Liver (tissue), 9 donors: ENCODE results near the gene PACSIN2. TPM values are rescaled to one million over a fixed set of nuclear protein-coding genes. Genes with fewer than 3 reads are reported as not detected.

Experiments
- DNase-seq: peaks from one replicate; pipeline ENCODE4 v3.0.0-alpha.2; 2017; ENCODE audit warnings: low spot score
- H3K27ac ChIP-seq, 2 donors: one replicate each; pipeline ENCODE4 v1.7.0; 2013; ENCODE audit warnings: inconsistent platforms in 2 of 2, low read length in 2 of 2, control low read depth in 1 of 2, low read depth in 1 of 2, mild to moderate bottlenecking in 1 of 2
- H3K27me3 ChIP-seq, 4 donors: one replicate each; pipeline versions ENCODE4 v1.6.1 to v1.7.0; 2013; ENCODE audit warnings: low read length in 3 of 4, inconsistent platforms in 1 of 4, mild to moderate bottlenecking in 1 of 4, moderate library complexity in 1 of 4; ENCODE audit not compliant: control insufficient read depth in 4 of 4, insufficient read depth in 4 of 4
- H3K36me3 ChIP-seq, 4 donors: one replicate each; pipeline versions ENCODE4 v1.6.1 to v1.7.0; 2013; ENCODE audit warnings: low read length in 3 of 4, mild to moderate bottlenecking in 3 of 4, low read depth in 1 of 4, moderate library complexity in 1 of 4; ENCODE audit not compliant: control insufficient read depth in 4 of 4, insufficient read depth in 3 of 4
- H3K4me1 ChIP-seq, 4 donors: one replicate each; pipeline versions ENCODE4 v1.6.1 to v1.7.0; 2013; ENCODE audit warnings: low read length in 3 of 4, mild to moderate bottlenecking in 3 of 4, moderate library complexity in 1 of 4; ENCODE audit not compliant: control insufficient read depth in 4 of 4, insufficient read depth in 4 of 4
- H3K4me3 ChIP-seq, 3 donors: one replicate each; pipeline versions ENCODE4 v1.6.1 to v1.7.0; 2013; ENCODE audit warnings: low read length in 3 of 3, control low read depth in 1 of 3, low read depth in 1 of 3, mild to moderate bottlenecking in 1 of 3
- H3K9ac ChIP-seq, 2 donors: one replicate each; pipeline ENCODE4 v1.7.0; 2013; ENCODE audit warnings: low read length in 2 of 2, mild to moderate bottlenecking in 2 of 2, moderate library complexity in 2 of 2, control low read depth in 1 of 2, low read depth in 1 of 2
- H3K9me3 ChIP-seq, 4 donors: one replicate each; pipeline versions ENCODE4 v1.6.1 to v1.7.0; 2013; ENCODE audit warnings: low read length in 3 of 4; ENCODE audit not compliant: control insufficient read depth in 4 of 4
- EGR1 ChIP-seq, 2 donors: IDR thresholded peaks; 2 replicates each; pipeline ENCODE4 v1.6.1; 2016 to 2018; ENCODE audit warnings: antibody characterized with exemption in 2 of 2, low read depth in 2 of 2
- FOXA1 ChIP-seq: IDR thresholded peaks from 2 replicates; pipeline ENCODE4 v1.6.1; 2016; ENCODE audit warnings: antibody characterized with exemption
- FOXA2 ChIP-seq: IDR thresholded peaks from 2 replicates; pipeline ENCODE4 v1.6.1; 2016; ENCODE audit warnings: antibody characterized with exemption
- GABPA ChIP-seq, 2 donors: IDR thresholded peaks in 1 of 2; conservative IDR thresholded peaks in 1 of 2; 2 replicates each; pipeline ENCODE4 v1.6.1; 2016; ENCODE audit warnings: antibody characterized with exemption in 2 of 2, mild to moderate bottlenecking in 1 of 2, moderate library complexity in 1 of 2
- HNF4A ChIP-seq, 2 donors: conservative IDR thresholded peaks; 2 replicates each; pipeline ENCODE4 v1.6.1; 2016; ENCODE audit warnings: antibody characterized with exemption in 2 of 2, mild to moderate bottlenecking in 2 of 2
- HNF4G ChIP-seq: IDR thresholded peaks from 2 replicates; pipeline ENCODE4 v1.6.1; 2016; ENCODE audit warnings: antibody characterized with exemption
- JUND ChIP-seq, 2 donors: IDR thresholded peaks; 2 replicates each; pipeline ENCODE4 v1.6.1; 2016; ENCODE audit warnings: antibody characterized with exemption in 2 of 2
- NR2F2 ChIP-seq: IDR thresholded peaks from 2 replicates; pipeline ENCODE4 v1.6.1; 2016; ENCODE audit warnings: antibody characterized with exemption
- SP1 ChIP-seq: IDR thresholded peaks from 2 replicates; pipeline ENCODE4 v1.6.1; 2018; ENCODE audit warnings: antibody characterized with exemption, mild to moderate bottlenecking
- TAF1 ChIP-seq: conservative IDR thresholded peaks from 2 replicates; pipeline ENCODE4 v1.6.1; 2016; ENCODE audit warnings: antibody characterized with exemption, mild to moderate bottlenecking
- YY1 ChIP-seq: IDR thresholded peaks from 2 replicates; pipeline ENCODE4 v1.6.1; 2016; ENCODE audit warnings: antibody characterized with exemption, mild to moderate bottlenecking
- WGBS: extraction: QIAGEN DNeasy Blood & Tissue Kit; methylation state at CpG from one replicate; pipeline ENCODE4 v1.1.7; 2013; 5-methylcytosine and 5-hydroxymethylcytosine counted together
- polyA plus RNA-seq, 2 donors: library from polyadenylated mRNA; stranded (reverse) in 1 of 2; unstranded in 1 of 2; fragments of 200-250 nt in 1 of 2; fragments of >200 nt in 1 of 2; fragmentation: Nextera tagmentation in 1 of 2; extraction: Ambion mirVana in 1 of 2; gene quantifications; one replicate each; pipeline versions ENCODE4 v1.2.1 to v1.2.3, GENCODE V29; 2013 to 2015
- total RNA-seq, 2 donors: library from RNA; depleted of rRNA; stranded (reverse); fragments of >200 nt; gene quantifications; one replicate each; pipeline ENCODE4 v1.2.3, GENCODE V29; 2014
- TF ChIP-seq, protein P1 (sequence below): IDR thresholded peaks from 2 replicates; pipeline ENCODE4 v1.6.1; 2016; ENCODE audit warnings: antibody characterized with exemption
- TF ChIP-seq, protein P2 (sequence below): fragments of 150-350 bp; IDR thresholded peaks from 2 replicates; pipeline ENCODE4 v1.5.1; 2017; ENCODE audit warnings: improper control_type of control experiment, low read depth, low read length; ENCODE audit not compliant: missing input control
- TF ChIP-seq, protein P3 (sequence below): IDR thresholded peaks from 2 replicates; pipeline ENCODE4 v1.6.1; 2016; ENCODE audit warnings: antibody characterized with exemption
- donor health status: healthy.
- donor health status: healthy.
- donor health status: healthy.
- donor health status: healthy.
- donor health status: healthy.

Gene PACSIN2
- total and polyA plus RNA-seq, 4 donors, result 9.1 to 31.4 (median 17.0) TPM

DNA sequence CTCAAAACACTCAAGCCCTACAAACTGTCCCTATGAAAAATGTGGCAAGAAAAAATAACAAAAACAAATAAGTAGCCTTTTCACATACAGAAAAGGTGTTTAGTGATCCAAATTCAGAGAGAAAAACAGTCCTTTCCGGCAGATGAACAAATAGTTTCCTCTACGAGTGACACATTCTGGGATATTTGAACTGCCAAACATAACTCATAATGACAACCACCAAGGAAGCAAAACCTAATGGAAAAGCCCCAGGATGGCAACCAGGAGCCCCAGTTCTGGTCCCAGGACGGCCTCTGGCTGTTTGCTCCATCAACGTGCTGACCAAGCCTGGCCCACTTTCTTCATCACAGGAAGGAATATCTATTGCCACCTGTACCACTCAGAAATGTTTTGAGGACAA is 6.0 kb downstream of the PACSIN2 start (continued):
- TF ChIP-seq HNF4G, result no peak
- no peak for TF ChIP-seq SP1

DNA sequence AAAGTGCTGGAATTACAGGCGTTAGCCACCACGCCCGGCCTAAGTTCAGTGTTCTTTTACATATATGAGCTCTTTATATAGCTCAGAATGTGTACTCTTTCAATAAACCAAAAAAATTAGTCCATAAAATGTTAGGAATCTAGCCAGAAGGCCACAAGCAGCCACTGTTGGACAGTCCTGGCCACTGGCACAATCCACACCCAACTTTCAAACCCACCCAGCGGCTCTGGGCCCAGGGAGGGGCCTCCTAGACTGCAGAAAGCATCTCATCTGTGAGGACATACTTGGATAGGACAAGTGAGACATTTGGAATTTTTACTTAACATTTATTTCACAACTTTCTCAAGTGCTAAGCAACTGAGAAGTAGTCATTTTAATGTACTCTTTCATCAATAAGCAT is 6.4 kb downstream of the PACSIN2 start:
- no peak overlapping the region for H3K27ac ChIP-seq
- DNase-seq, result no peak
- WGBS, result 86% methylated on average over 4 of the region's 4 CpGs

DNA sequence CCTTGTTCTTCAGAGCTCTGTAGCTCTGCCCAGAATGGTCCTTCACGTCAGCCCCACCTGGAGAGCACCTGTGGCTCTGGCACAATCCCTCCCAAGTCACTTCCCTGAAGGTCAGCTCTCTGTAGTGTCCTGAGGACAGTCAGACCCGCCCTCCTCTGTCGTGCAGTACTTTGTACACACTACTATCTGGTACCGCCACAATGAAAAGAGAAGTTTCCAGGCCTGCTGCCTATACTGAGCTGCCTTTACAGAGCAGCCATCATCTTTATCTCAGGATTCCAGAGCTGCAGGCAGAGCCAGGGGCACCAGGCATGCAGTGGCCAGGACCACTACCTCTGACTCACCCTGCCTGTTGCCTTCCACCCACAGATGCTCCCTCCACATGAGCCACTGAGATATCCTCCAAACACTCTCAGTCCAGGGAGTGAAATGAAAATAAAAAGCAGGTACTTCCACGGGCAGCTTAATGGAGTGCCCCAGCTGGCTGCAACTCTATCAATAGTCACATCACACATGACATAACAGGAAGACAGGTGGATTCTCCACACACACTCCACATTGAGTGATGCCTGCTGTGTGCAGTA is 7.3 kb downstream of the PACSIN2 start:
- TF ChIP-seq, protein P1, sequence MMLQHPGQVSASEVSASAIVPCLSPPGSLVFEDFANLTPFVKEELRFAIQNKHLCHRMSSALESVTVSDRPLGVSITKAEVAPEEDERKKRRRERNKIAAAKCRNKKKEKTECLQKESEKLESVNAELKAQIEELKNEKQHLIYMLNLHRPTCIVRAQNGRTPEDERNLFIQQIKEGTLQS, result no peak
- TF ChIP-seq FOXA2, result no peak
- no peak for TF ChIP-seq YY1
- TF ChIP-seq, protein P2, sequence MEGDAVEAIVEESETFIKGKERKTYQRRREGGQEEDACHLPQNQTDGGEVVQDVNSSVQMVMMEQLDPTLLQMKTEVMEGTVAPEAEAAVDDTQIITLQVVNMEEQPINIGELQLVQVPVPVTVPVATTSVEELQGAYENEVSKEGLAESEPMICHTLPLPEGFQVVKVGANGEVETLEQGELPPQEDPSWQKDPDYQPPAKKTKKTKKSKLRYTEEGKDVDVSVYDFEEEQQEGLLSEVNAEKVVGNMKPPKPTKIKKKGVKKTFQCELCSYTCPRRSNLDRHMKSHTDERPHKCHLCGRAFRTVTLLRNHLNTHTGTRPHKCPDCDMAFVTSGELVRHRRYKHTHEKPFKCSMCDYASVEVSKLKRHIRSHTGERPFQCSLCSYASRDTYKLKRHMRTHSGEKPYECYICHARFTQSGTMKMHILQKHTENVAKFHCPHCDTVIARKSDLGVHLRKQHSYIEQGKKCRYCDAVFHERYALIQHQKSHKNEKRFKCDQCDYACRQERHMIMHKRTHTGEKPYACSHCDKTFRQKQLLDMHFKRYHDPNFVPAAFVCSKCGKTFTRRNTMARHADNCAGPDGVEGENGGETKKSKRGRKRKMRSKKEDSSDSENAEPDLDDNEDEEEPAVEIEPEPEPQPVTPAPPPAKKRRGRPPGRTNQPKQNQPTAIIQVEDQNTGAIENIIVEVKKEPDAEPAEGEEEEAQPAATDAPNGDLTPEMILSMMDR, result no peak
- TF ChIP-seq FOXA1, result no peak
- TF ChIP-seq, protein P3, sequence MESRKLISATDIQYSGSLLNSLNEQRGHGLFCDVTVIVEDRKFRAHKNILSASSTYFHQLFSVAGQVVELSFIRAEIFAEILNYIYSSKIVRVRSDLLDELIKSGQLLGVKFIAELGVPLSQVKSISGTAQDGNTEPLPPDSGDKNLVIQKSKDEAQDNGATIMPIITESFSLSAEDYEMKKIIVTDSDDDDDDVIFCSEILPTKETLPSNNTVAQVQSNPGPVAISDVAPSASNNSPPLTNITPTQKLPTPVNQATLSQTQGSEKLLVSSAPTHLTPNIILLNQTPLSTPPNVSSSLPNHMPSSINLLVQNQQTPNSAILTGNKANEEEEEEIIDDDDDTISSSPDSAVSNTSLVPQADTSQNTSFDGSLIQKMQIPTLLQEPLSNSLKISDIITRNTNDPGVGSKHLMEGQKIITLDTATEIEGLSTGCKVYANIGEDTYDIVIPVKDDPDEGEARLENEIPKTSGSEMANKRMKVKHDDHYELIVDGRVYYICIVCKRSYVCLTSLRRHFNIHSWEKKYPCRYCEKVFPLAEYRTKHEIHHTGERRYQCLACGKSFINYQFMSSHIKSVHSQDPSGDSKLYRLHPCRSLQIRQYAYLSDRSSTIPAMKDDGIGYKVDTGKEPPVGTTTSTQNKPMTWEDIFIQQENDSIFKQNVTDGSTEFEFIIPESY, result no peak
- no peak for TF ChIP-seq GABPA (IDR thresholded peaks at IDR 0.05 in 1 of 2, conservative IDR thresholded peaks at IDR 0.05 in 1 of 2)
- no peak for TF ChIP-seq NR2F2
- no peak for TF ChIP-seq TAF1
- no peak for TF ChIP-seq HNF4A (conservative IDR thresholded peaks at IDR 0.05)
- no peak for TF ChIP-seq HNF4G
- TF ChIP-seq SP1, result no peak
- TF ChIP-seq EGR1 (IDR thresholded peaks at IDR 0.05; ENCODE audit: low read depth in 2 of 2), result no peak
- Histone ChIP-seq H3K4me1 (peaks cover 7 to 21% (median 14%) of the 10 kb centered on the region in 4 donors), H3K27ac (no peak overlapping the region), H3K36me3 (no peaks in the 10 kb centered on the region), H3K9ac (no peak overlapping the region), H3K4me3 (no peak overlapping the region), H3K9me3 (no peaks in the 10 kb centered on the region), H3K27me3 (no peaks in the 10 kb centered on the region)
- no peak for DNase-seq
- 62% methylated on average over 5 of the region's 5 CpGs for WGBS

More for the DNA sequence above, 6.4 kb downstream of the PACSIN2 start:
- H3K36me3 ChIP-seq, result no peaks in the 10 kb centered on the region
- H3K4me3 ChIP-seq, result no peak overlapping the region
- H3K27me3 ChIP-seq, result no peaks in the 10 kb centered on the region
- H3K4me1 ChIP-seq, result peaks cover 7 to 21% (median 15%) of the 10 kb centered on the region in 4 donors
- H3K9me3 ChIP-seq, result no peaks in the 10 kb centered on the region
- TF ChIP-seq TAF1, result no peak
- TF ChIP-seq, protein P1, result no peak
- no peak for TF ChIP-seq JUND (IDR thresholded peaks at IDR 0.05)
- no peak for TF ChIP-seq YY1
- no peak overlapping the region for H3K9ac ChIP-seq
